Duodenal mucosa (tissue), 2 donors: ENCODE results near the gene OSBP2.

ENCODE experiments used
- H3K27ac ChIP-seq: one replicate; pipeline ENCODE4 v1.7.0; 2013; ENCODE audit warnings: low read depth, low read length
- H3K27me3 ChIP-seq, 2 donors: one replicate each; pipeline ENCODE4 v1.7.0; 2013; ENCODE audit warnings: low read length in 2 of 2, control low read depth in 1 of 2; ENCODE audit not compliant: insufficient read depth in 2 of 2, control insufficient read depth in 1 of 2
- H3K36me3 ChIP-seq, 2 donors: one replicate each; pipeline ENCODE4 v1.7.0; 2013; ENCODE audit warnings: low read length in 2 of 2, control low read depth in 1 of 2; ENCODE audit not compliant: insufficient read depth in 2 of 2, control insufficient read depth in 1 of 2
- H3K4me1 ChIP-seq, 2 donors: one replicate each; pipeline ENCODE4 v1.7.0; 2013; ENCODE audit warnings: low read length in 2 of 2, control low read depth in 1 of 2; ENCODE audit not compliant: insufficient read depth in 2 of 2, control insufficient read depth in 1 of 2
- H3K4me3 ChIP-seq, 2 donors: one replicate each; pipeline ENCODE4 v1.7.0; 2013; ENCODE audit warnings: low read length in 2 of 2, low read depth in 1 of 2
- H3K9ac ChIP-seq, 2 donors: one replicate each; pipeline ENCODE4 v1.7.0; 2013; ENCODE audit warnings: low read length in 2 of 2, low read depth in 1 of 2
- H3K9me3 ChIP-seq, 2 donors: one replicate each; pipeline ENCODE4 v1.7.0; 2013; ENCODE audit warnings: low read length in 2 of 2, control low read depth in 1 of 2; ENCODE audit not compliant: control insufficient read depth in 1 of 2

Gene OSBP2

DNA sequence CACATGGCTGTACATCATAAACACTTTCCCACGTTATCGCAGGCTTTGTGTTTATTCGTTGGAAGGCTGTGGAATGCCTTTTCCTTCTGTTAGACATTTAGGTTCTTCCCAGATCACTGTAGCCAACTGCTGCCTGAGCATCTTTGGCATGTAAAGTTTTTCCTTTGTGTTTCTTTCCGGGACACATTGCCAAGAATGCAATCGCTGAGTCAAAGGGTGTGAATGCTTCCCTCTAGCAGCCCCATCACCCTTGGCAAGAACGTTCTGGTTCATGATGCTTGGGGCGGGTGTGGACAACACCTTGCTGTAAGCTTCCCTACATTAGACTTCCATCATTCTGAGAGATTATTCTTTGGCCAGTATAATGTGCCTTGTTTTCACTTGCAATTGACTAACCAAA lies 136.2 kb downstream of the OSBP2 start:
- Histone ChIP-seq H3K9ac (no peak overlapping the region), H3K27ac (no peak overlapping the region), H3K27me3 (no peaks in the 10 kb centered on the region), H3K9me3 (no peaks in the 10 kb centered on the region), H3K4me1 (no peaks in the 10 kb centered on the region), H3K4me3 (no peak overlapping the region), H3K36me3 (no peaks in the 10 kb centered on the region)

DNA sequence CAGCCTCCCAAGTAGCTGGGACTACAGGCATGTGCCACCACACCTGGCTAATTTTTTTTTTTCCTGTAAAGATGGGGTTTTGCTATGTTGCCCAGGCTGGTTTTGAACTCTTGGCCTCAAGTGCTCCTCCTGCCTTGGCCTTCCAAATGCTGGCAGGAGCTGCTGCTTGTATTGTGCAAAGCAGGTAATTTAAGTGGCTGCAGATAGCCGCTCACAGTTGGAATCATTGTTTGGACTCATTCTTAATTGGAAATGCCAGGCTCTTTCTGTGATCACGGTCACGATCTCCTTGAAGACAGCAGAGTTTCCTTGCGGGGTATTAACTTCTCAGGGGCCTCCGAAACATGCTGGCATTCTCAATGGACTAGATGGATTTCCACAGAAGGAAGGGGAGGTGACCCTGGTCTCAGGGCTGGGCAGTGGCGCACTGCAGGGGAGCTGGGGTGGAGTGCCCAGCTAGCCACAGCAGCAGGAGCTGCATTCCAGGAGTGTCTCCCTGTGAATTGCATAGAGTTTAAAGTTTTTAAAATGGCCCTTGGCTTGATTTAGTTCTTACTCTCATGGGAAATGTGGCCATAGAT lies 137.8 kb downstream of the OSBP2 start:
- H3K4me3 ChIP-seq: no peak overlapping the region
- H3K4me1 ChIP-seq: no peaks in the 10 kb centered on the region
- no peaks in the 10 kb centered on the region for H3K36me3 ChIP-seq
- no peak overlapping the region for H3K9ac ChIP-seq
- no peak overlapping the region for H3K27ac ChIP-seq
- H3K9me3 ChIP-seq: no peaks in the 10 kb centered on the region
- no peaks in the 10 kb centered on the region for H3K27me3 ChIP-seq

DNA sequence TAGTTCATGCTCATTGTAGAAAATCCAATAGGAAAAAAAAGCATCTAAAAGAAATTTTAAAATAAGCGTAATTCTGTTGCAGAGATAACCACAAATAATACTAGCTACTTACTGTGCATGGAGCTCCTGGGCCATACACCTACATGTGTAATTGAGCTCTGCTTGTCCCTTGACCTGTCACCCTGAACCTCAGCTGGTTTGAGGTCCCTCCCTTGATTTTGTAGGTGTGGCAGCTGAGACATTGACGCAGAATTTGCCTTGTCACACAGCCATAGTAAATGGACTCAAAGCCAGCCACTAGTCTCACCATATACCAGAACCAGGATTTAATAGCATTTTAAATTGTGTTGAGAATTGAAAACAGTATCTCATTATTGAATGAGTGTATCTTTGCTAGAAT lies 138.6 kb downstream of the OSBP2 start:
- H3K27ac ChIP-seq: no peak overlapping the region
- H3K4me3 ChIP-seq: no peak overlapping the region
- H3K27me3 ChIP-seq: no peaks in the 10 kb centered on the region
- no peak overlapping the region for H3K9ac ChIP-seq
- no peaks in the 10 kb centered on the region for H3K36me3 ChIP-seq
- H3K9me3 ChIP-seq: peaks cover 0 to 4% of the 10 kb centered on the region in 2 donors
- no peaks in the 10 kb centered on the region for H3K4me1 ChIP-seq

DNA sequence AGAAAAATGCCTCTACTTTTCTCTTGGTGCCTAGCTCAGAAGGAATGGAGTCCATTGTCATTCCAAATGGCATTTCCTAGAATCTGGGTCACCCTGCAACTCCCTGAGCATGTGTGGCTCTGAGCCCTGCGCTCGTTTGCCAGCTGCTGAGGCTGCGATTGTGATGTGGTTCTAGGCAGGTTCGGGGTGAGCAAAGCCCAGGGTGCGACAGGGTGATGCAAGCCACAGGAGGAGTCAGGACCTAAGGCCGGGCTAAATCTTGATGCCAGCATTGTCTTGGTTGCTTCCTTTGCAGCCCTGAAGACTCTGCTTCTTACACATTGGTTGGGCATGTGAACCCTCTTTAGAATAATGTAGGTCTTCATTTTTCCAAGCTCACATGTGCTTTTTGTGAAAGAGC lies 142.9 kb downstream of the OSBP2 start:
- Histone ChIP-seq H3K27ac (no peak overlapping the region), H3K9ac (no peak overlapping the region), H3K27me3 (no peaks in the 10 kb centered on the region), H3K9me3 (peaks cover 0 to 5% of the 10 kb centered on the region in 2 donors), H3K4me1 (no peaks in the 10 kb centered on the region), H3K4me3 (no peak overlapping the region), H3K36me3 (no peaks in the 10 kb centered on the region)

DNA sequence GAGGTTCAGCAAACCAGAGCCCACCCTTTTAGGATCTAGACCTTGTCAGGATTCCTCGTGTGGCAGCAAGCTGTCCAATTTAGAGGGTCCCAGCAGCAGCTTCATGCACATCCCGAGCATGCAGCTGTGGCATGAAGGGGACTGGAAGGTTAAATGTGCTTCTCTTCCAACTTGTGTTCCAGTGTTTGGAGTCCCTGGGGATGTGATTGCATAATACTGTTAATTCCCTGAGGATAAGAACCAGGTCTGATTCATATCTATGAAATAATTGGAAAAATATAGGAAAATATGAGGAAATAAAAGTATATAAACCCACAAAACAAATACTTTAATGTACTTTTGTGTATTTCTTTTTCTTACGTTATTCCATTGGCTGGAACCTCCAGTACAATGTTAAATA lies 143.4 kb downstream of the OSBP2 start:
- peaks cover 0 to 5% of the 10 kb centered on the region in 2 donors for H3K9me3 ChIP-seq
- no peaks in the 10 kb centered on the region for H3K36me3 ChIP-seq
- H3K9ac ChIP-seq: no peak overlapping the region
- no peak overlapping the region for H3K27ac ChIP-seq
- no peak overlapping the region for H3K4me3 ChIP-seq
- H3K27me3 ChIP-seq: no peaks in the 10 kb centered on the region
- no peaks in the 10 kb centered on the region for H3K4me1 ChIP-seq

DNA sequence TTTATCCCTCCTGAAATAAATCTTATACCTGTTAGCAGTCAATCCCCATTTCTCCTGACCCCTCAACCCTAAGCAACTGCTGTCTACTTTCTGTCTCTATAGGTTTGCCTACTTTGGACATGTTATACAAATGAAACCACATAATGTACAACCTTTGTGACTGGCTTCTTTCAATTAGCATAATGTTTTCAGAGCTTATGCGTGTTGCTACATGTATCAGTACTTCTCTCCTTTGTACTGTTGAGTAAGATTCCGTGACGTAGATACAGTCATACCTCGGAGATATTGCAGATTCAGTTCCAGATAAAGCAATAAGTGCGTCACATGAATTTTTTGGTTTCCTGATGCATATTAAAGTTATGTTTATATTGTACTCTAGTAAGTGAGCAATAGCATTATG lies 146.6 kb downstream of the OSBP2 start:
- no peak overlapping the region for H3K27ac ChIP-seq

DNA sequence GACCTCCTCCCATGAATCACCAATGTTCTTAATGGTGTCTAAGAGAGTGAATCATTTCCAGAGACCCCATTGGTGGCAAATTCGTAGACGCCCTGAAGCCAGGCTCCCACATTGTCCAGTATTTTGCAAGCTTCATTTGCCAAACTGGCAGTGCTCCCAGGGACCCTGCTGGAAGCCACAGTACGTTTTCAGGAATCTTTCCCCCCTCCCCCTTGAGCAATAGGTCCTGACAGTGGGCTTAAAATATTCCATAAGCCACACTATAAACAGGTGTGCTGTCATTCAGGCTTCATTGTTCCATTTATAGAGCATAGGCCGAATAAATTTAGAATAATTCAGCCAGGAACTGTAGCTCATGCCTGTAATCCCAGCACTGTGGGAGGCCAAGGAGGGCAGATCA lies 148.6 kb downstream of the OSBP2 start:
- no peak overlapping the region for H3K4me3 ChIP-seq
- H3K4me1 ChIP-seq: no peaks in the 10 kb centered on the region
- H3K9me3 ChIP-seq: peaks cover 0 to 2% of the 10 kb centered on the region in 2 donors
- H3K36me3 ChIP-seq: no peaks in the 10 kb centered on the region
- no peaks in the 10 kb centered on the region for H3K27me3 ChIP-seq
- no peak overlapping the region for H3K27ac ChIP-seq
- no peak overlapping the region for H3K9ac ChIP-seq

More for the DNA sequence above, 146.6 kb downstream of the OSBP2 start:
- H3K27me3 ChIP-seq: no peaks in the 10 kb centered on the region
- H3K4me3 ChIP-seq: no peak overlapping the region
- no peaks in the 10 kb centered on the region for H3K36me3 ChIP-seq
- H3K9ac ChIP-seq: no peak overlapping the region
- no peaks in the 10 kb centered on the region for H3K4me1 ChIP-seq
- H3K9me3 ChIP-seq: peaks cover 0 to 5% of the 10 kb centered on the region in 2 donors

DNA sequence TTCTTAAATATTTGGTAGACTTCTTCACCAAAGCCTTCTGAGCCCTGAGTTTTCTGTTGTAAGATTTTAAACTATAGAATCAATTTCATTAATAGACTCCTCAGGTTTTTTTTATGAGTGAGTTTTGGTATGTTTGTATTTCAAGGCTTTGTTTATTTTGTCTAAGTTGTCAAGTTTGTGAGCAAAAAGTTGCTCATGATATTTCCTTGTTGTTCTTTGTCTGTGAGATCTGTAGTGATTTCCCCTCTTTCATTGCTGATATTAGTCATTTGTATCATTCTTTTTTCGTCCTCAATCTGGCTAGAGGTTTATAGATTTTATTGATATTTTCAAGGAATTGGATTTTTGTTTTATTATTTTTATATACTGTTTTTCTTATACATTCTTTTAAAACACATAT lies 152.9 kb downstream of the OSBP2 start:
- H3K9me3 ChIP-seq: no peaks in the 10 kb centered on the region
- H3K4me1 ChIP-seq: no peaks in the 10 kb centered on the region
- no peaks in the 10 kb centered on the region for H3K36me3 ChIP-seq
- no peaks in the 10 kb centered on the region for H3K27me3 ChIP-seq
- H3K27ac ChIP-seq: no peak overlapping the region
- no peak overlapping the region for H3K9ac ChIP-seq
- H3K4me3 ChIP-seq: no peak overlapping the region

DNA sequence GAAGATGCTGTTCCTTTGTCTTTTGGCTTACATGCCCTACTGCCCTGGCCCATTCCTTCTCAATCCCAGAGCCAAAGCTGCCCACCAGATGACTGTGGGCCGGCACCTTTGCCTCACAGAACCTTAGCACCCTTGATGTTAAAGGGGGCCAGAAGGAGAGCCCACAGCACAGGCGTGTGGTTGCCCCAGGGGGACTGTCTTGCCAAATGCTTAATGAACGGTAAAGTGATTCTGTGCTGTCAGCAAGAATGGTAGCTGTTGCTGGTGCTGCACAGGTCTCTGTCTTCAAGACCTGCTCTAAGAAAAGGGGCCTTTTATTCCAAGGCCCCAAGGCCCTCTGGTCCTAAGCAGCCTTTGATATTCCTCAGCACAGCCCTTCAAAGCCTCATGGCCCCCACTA lies 160.6 kb downstream of the OSBP2 start:
- H3K27ac ChIP-seq: no peak overlapping the region

DNA sequence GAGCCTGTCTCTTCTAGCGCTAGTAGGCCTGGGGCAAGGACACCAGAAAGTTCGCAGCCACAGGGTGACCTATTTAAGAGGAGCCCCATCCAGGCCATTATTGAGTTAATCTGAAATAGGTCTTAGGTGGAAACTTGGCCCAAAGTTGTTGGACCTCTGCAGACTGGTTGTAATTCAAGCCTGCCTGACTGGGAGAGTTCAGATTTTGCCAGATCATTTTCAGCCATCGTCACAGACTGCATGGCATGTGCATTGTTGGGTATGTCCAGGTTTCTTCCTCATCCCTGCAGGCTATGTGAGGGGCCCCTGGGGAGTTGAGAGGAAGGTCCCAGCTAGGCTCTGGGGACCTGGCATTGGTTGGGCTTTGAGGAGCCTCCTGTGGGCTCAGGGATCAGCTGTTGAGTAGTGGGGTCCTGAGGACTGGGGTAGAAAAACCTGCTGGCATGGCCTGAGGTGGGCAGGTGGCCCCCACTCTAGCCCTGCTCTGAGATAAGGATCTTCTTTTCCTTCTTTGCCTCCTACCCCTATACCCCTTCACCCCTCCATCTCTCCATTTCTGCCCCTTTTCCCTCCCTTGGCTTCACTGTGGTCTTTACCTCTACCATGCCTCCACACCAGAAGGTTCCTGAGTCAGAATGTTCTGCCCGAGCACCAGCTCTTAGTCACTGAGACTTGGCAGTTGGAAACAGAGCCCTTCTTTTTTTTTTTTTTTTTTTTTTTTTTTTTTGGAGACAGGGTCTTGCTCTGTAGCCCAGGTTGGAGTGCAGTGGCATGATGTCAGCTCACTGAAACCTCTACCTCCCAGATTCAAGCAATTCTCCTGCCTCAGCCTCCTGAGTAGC lies 161.2 kb downstream of the OSBP2 start:
- Histone ChIP-seq H3K36me3 (no peaks in the 10 kb centered on the region), H3K9ac (no peak overlapping the region)

More for the DNA sequence above, 160.6 kb downstream of the OSBP2 start:
- no peaks in the 10 kb centered on the region for H3K36me3 ChIP-seq
- no peaks in the 10 kb centered on the region for H3K27me3 ChIP-seq
- no peak overlapping the region for H3K4me3 ChIP-seq
- H3K9ac ChIP-seq: no peak overlapping the region
- no peaks in the 10 kb centered on the region for H3K9me3 ChIP-seq
- H3K4me1 ChIP-seq: no peaks in the 10 kb centered on the region

More for the DNA sequence above, 161.2 kb downstream of the OSBP2 start:
- Histone ChIP-seq H3K9me3 (no peaks in the 10 kb centered on the region), H3K4me1 (no peaks in the 10 kb centered on the region), H3K27me3 (no peaks in the 10 kb centered on the region), H3K27ac (no peak overlapping the region), H3K4me3 (no peak overlapping the region)
